CD4-positive, alpha-beta T cell treated with Interleukin-4 for 4 hours (primary cell): ENCODE measurements around the gene ANGEL2.
"Not testable (repeated sequence)": the region's sequence is repeated elsewhere in the genome, so short reads cannot be mapped to it uniquely, and the experiment has no call there.

Source experiments
- DNase-seq: peaks from one replicate; pipeline ENCODE4 v3.0.0-alpha.2; 2020

The ANGEL2 gene

GRCh38 chr1:212974711-212975110, 41.0 kb downstream of the ANGEL2 start:
- no peak for DNase-seq

GRCh38 chr1:212973899-212974298, 41.8 kb downstream of the ANGEL2 start:
- no peak for DNase-seq

- no peak for DNase-seq
These were observed 42.2 kb downstream of the ANGEL2 start for GRCh38 chr1:212973426-212973825.

GRCh38 chr1:212971312-212971711, 44.4 kb downstream of the ANGEL2 start:
- no peak for DNase-seq

GRCh38 chr1:212970085-212970484, 45.6 kb downstream of the ANGEL2 start:
- no peak for DNase-seq

- DNase-seq, result no peak
These were observed 47.3 kb downstream of the ANGEL2 start for GRCh38 chr1:212968368-212968863.

- DNase-seq, result no peak
These were observed 47.9 kb downstream of the ANGEL2 start for GRCh38 chr1:212967801-212968200.

GRCh38 chr1:212966616-212967015, 49.1 kb downstream of the ANGEL2 start:
- DNase-seq, result no peak

- not testable (repeated sequence) for DNase-seq
These were observed 50.7 kb downstream of the ANGEL2 start for GRCh38 chr1:212964993-212965392.

GRCh38 chr1:212964102-212964501, 51.6 kb downstream of the ANGEL2 start:
- DNase-seq, result no peak

- DNase-seq, result no peak
These were observed 53.2 kb downstream of the ANGEL2 start for GRCh38 chr1:212962509-212962908.

- no peak for DNase-seq
These were observed 54.7 kb downstream of the ANGEL2 start for GRCh38 chr1:212960932-212961331.

- DNase-seq, result no peak
These were observed 56.1 kb downstream of the ANGEL2 start for GRCh38 chr1:212959266-212960220.

GRCh38 chr1:212958175-212958574, 57.5 kb downstream of the ANGEL2 start:
- no peak for DNase-seq

GRCh38 chr1:212957546-212957945, 58.1 kb downstream of the ANGEL2 start:
- no peak for DNase-seq

GRCh38 chr1:212955961-212956620, 59.6 kb downstream of the ANGEL2 start:
- DNase-seq, result no peak

- DNase-seq, result no peak
These were observed 60.6 kb downstream of the ANGEL2 start for GRCh38 chr1:212955098-212955497.

GRCh38 chr1:212954514-212954913, 61.2 kb downstream of the ANGEL2 start:
- no peak for DNase-seq

- DNase-seq, result no peak
These were observed 62.3 kb downstream of the ANGEL2 start for GRCh38 chr1:212953321-212953720.

GRCh38 chr1:212952641-212952976, 63.1 kb downstream of the ANGEL2 start:
- no peak for DNase-seq

GRCh38 chr1:212951947-212952640, 63.6 kb downstream of the ANGEL2 start:
- no peak for DNase-seq

- DNase-seq, result no peak
These were observed 64.3 kb downstream of the ANGEL2 start for GRCh38 chr1:212951126-212951946.
